SKM-1 treated with dmso at 0.1 percent for 144 hours (cell line): ENCODE measurements around the gene CTIF.

Experiments used
- DNase-seq: peaks from one replicate; lab custom pipeline; 2025; ENCODE audit not compliant: unreplicated experiment; lab: John Stamatoyannopoulos, UW

Gene CTIF

DNA sequence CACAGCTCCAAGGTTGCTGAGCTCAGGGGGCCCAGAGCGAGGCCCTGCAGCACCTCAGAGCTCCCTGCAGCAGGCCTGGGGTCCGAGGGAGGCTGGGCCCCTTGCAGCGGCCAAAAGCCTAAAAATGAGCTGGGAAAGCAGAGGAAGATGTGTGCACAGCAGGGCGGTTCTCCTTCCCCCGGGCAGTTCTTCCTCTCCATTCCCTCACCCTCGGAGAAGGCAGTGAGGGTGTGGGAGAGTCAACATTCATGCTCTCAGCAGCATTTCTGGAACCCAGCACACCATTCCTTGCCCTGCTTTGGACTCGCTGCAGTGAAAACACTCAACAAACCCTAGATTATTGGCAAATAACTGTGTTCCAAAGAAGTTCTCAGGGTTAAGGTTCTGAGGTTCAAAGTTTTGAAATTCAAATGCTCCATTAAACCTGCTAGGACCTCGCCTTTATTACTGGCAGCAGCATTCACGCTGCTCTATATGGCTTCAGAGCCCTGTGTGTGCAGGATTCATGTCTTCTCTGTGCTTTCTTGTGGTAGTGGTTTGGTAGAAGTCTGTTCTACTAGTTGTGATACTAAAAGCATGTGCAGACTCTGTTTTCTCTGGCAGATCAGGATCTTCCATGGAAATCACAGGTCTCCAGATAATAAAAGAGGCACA, 79.1 kb downstream of the CTIF start:
- DNase-seq, result no peak

DNA sequence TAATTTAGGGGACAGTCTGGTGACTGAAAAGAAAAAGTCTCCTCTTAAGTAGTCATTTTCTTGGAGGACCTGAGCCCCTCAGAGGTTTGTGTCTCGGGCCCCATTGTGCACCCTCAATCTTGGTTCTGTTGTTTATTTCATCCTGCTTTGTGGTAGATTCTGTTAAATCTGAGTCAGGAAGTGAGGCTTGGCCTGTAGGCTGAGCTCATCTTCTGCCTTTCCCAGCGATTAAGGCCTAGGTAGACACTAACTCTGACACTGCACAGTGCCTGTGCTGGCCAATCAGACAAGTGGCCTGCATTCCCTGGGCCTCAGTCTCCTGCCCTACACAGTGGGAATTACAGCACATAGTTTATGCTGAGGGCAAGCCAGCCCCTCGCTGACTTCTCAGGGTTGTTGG, 80.2 kb downstream of the CTIF start:
- no peak for DNase-seq

DNA sequence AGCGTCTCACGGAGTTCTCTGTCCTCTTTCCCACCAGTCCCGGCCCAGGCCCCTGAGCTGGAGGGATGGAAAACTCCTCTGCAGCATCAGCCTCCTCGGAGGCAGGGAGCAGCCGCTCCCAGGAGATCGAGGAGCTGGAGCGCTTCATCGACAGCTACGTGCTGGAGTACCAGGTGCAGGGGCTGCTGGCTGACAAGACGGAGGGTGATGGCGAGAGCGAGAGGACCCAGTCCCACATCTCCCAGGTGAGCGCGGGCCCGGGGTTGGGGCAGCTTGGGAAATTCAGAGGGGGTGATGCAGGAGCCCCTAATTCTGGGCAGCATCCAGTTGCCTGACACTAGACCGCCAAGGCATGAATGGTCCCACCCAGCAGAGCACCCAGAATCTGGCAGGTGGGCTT, 80.7 kb downstream of the CTIF start:
- no peak for DNase-seq

DNA sequence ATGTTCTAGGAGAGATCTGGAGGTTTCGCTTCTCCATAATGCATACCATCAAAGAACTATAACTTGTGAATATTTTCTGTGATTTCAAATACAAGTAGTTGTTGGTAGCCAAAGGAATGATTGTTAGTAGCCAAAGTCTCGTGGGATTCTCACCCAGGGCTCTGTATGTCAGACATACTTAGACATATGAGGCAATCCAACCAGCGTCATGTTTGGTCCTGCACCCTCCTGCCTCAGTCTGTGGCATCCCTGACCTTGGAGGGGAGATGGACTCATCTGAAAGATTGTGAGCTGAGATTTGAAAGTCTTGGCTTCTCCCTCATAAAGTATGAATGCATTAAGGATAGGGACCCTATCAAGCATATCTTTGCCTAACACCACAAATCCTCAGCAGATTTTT, 81.2 kb downstream of the CTIF start:
- DNase-seq, result no peak

GRCh38 chr18:48621240-48621639, 82.4 kb downstream of the CTIF start:
- no peak for DNase-seq

DNA sequence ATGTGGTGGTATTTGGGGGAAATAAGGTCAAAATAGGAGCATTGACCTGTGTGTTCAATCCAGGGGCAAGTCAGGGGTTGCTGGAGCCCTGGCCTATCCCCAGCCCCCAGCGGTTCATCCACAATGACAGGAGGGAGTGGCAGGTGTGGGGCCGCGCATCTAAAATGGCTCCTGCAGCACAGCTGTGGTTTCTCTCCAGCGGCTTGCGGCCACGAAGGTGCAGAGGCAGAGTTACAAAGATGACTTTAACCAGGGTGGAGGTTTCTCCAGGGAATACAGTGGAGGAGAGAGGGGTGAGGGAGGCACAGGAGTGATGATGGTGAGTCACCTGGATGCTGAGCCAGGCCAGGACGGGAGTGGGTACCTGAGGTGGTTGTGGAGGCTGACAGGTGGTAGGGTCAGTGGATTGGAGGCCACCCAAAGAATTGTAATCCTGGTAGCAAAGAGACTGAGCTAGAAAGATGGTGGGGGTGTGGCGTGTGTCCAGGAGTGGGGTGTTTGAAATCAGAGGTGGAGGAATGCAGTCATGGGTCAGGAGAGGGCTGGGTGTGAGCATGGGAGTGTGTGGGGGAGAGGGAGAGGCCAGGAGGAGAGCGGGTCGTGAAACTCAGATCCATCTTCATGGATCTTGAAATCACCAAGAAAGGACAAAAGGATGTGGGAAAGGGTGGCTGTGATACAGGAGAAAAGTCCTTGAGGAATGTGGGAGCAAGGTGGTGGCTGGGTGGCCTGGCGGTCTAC, 83.2 kb downstream of the CTIF start:
- no peak for DNase-seq

- DNase-seq, result no peak
Measured at GRCh38 chr18:48622911-48623431, 84.1 kb downstream of the CTIF start.

DNA sequence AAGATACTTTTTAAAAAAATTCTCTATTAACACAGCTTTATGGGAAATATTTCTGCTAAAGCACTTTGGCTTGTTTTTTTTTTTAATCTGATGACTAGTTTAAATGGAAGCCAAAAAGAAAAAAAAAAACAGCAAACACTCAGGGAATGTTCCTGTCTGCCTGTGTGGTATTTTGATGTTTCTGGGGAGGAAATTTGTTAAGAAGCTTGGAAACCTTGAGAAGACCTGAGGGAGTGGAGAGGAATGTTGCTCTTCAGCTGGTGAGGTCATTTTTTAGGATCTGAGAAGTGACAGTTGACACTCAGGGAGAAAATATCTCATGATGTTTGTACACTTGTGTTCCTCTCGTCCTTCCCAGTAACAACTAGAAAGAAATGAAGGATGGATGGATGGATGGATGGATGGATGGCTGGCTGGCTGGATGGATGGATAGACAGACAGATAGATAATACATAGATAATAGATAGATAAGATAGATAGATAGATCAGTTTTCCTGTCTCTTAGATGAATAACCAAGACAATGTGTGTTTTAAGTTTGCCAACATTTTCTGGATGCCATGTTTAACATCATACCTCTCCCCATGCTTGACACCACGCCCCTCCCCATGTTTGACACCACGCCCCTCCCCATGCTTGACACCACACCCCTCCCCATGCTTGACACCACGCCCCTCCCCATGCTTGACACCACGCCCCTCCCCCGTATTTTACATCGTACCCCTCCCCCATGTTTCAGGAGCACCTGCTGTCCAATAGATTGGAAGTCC, 84.8 kb downstream of the CTIF start:
- no peak for DNase-seq

GRCh38 chr18:48624856-48625255, 86.0 kb downstream of the CTIF start:
- no peak for DNase-seq

- no peak for DNase-seq
Measured at GRCh38 chr18:48627216-48627615, 88.4 kb downstream of the CTIF start.

- no peak for DNase-seq
Measured at GRCh38 chr18:48629730-48630324, 91.0 kb downstream of the CTIF start.

DNA sequence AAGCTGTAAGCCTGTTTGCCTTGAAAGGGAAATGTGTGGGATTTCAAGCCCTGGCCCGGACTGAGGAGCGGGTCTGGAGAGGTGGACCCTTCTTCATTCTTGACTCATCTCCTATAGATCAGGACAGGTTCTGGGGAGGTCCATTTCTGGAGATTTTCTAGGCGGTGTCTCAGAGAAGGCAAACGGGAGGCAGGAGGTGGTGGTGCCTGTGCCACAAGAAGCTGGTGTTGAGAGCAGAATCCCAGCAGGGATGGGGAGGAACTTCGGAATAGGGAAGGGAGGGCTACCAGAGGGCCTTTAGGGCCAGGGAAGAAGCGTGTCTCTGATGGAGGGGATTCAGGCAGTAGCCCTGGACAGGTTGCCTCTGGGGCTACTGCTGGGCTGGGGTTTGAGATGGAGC, 93.0 kb downstream of the CTIF start:
- no peak for DNase-seq

GRCh38 chr18:48632676-48633257, 93.9 kb downstream of the CTIF start:
- DNase-seq, result no peak

GRCh38 chr18:48634491-48634890, 95.7 kb downstream of the CTIF start:
- no peak for DNase-seq

DNA sequence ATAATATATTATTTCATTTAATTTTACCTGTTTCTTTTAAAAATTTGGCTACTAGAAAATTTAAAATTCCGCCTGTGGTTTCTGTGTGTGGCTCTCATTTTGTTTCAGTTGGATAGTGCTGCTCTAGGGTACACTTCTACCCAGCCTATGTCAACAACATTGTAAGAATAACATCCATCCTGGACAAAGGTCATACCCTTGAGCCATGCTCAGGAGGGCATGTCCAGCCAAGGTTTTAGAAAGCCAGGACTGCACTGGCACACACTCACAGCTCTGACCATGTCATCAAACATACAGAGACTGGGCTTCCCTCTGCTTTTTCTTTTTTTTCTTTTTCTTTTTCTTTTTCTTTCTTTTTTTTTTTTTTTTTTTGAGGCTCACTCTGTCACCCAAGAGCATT, 96.1 kb downstream of the CTIF start:
- DNase-seq, result no peak

DNA sequence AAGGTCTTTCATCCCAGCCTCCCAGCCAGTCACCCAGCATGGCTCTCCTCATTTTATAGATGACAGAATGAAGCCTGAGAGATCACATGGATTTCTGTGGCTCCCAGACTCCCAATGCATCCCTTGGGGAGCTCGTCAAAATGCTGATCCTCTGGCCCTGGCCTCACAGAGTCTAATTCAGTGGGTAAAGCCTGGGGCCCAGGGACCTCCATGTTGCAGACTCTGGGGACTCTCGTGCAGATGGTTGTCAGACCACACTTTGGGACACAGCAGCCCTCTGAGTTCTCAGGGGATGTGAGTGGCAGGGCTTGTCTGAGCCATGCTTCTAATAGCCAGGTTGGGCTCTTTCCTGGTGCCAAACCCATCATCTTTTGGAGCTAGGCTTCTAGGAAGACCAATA, 97.0 kb downstream of the CTIF start:
- no peak for DNase-seq

DNA sequence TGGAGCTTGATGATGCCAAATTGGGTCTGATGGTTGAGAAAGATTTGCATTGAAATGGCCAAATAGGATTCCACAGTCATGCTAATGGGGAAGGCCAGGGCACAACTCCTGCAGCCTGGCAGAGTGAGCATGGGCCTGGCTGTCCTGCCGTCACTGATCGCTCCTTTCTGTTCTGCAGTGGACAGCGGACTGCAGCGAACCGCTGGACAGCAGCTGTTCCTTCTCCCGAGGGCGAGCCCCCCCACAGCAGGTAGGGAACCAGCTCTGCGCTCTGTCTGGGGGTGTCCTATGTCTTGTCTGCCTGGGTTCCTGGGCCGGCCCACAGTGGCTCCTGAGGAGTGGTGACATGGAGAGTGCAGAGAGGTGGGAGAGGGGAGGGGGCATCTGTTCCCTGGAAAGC, 97.6 kb downstream of the CTIF start:
- no peak for DNase-seq

- no peak for DNase-seq
Measured at GRCh38 chr18:48637081-48637990, 98.5 kb downstream of the CTIF start.

DNA sequence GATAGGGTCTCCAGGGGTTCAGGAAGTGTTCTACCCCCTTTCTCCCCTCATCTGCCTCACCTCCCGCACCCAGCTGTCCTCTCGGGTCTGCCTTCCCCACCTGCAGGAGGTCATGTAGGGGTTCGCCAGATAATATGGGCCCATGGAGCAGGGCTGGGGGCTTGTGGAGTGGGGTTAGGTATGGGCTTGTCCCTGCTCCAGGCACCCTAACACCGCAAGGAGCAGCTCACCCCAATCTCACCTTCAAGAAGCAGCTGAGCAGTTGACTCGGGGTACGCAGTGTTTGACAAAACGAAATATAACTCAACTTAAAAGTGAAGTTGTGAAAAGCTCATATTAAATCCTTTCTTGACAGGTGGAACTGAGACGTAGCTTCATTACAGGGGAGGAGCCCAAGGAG, 99.6 kb downstream of the CTIF start:
- DNase-seq, result no peak
